RPMI7951 (cell line): Measurements from ENCODE around the gene ATXN7. TPM values are rescaled to one million over a fixed set of nuclear protein-coding genes. Genes with fewer than 3 reads are reported as not detected.

ENCODE experiments used
- DNase-seq: peaks from one replicate; pipeline ENCODE4 v3.0.0-alpha.2; 2012; ENCODE audit warnings: low read depth
- total RNA-seq: library from RNA; depleted of rRNA; stranded (reverse); fragments of >200 nt; shearing (Covaris generic); gene quantifications from 2 replicates; pipeline ENCODE4 v1.2.3, GENCODE V29; 2014; rRNA removed

Gene ATXN7
- total RNA-seq, 1 experiment from 2014 or later: 5.4 TPM

GRCh38 chr3:64048631-64049061 is 185.0 kb downstream of the ATXN7 start:
- peak; percentile 71 for DNase-seq

DNA sequence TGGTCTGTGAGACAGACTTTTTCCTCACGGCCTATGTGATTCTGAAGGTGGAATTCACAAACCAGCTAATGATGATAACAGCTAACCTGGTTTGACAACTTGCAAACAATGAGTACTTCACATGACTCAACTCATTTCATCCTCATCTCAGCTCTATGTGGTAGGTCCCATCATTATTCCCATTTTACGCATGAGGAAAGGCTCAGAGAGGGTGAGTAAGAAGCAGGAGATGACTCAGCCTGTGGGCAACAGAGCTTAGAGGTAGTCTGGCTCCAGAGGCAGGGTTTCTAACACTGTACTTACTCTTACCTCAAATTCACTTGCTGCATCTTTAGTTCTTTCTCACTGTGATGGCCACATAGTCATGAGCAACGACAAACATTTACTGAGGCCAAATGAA is 185.5 kb downstream of the ATXN7 start:
- DNase-seq: peak; percentile 83

GRCh38 chr3:64049832-64050231 is 186.2 kb downstream of the ATXN7 start:
- no peak for DNase-seq

Other genes starting within 250 kb of the ATXN7 start
- gene SNTN, start 211.2 kb upstream of the ATXN7 start, total RNA-seq: not detected in 2 replicates
- gene C3orf49, start 44.6 kb upstream of the ATXN7 start, total RNA-seq: not detected in 2 replicates
- gene THOC7, start 62 bp upstream of the ATXN7 start, total RNA-seq: 135 and 166 TPM in 2 replicates
- gene SCAANT1, start 48.5 kb downstream of the ATXN7 start, total RNA-seq: not detected in 2 replicates
- 174 and 175 TPM in 2 replicates for gene PSMD6, start 159.6 kb downstream of the ATXN7 start, total RNA-seq